ENCODE data around the gene SLC5A12.

SLC5A12 gene

GRCh38 chr11:26698224-26698623, 23.6 kb downstream of the SLC5A12 start:
- H3K4me3 ChIP-seq (ENCODE audit: low read depth, low read length): no peak overlapping the region
- TF ChIP-seq CTCF (IDR thresholded peaks at IDR 0.05; ENCODE audit: insufficient read depth, low read depth, low read length, missing control alignments): no peak
- DNase-seq (ENCODE audit: low read depth): no peak

GRCh38 chr11:26696330-26696729, 25.5 kb downstream of the SLC5A12 start:
- TF ChIP-seq CTCF (IDR thresholded peaks at IDR 0.05; ENCODE audit: insufficient read depth, low read depth, low read length, missing control alignments): no peak
- DNase-seq (ENCODE audit: low read depth): no peak
- H3K4me3 ChIP-seq (ENCODE audit: low read depth, low read length): no peak overlapping the region

GRCh38 chr11:26688701-26689100, 33.2 kb downstream of the SLC5A12 start:
- no peak overlapping the region for H3K4me3 ChIP-seq (ENCODE audit: low read depth, low read length)
- TF ChIP-seq CTCF (IDR thresholded peaks at IDR 0.05; ENCODE audit: insufficient read depth, low read depth, low read length, missing control alignments): no peak
- no peak for DNase-seq (ENCODE audit: low read depth)

DNA sequence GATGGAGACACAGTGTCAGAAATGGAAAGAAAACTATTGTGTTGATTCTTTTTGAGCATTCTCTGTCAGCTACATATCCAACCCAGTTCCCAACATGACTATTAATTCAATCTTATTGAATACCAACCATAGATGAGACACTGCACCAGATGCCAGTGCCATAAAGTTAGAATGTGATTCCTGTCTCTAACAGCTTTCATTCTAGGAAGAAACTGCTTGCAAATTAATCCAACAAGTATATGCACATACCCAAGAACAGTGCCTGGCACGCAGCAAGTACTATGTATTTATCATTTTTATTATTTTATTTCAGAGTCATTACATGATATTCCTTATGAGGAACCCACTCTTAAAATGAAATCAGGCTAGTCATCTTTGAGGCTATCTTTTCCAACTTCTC, 34.5 kb downstream of the SLC5A12 start:
- TF ChIP-seq CTCF (IDR thresholded peaks at IDR 0.05; ENCODE audit: insufficient read depth, low read depth, low read length, missing control alignments): no peak
- no peak for DNase-seq (ENCODE audit: low read depth)
- no peak overlapping the region for H3K4me3 ChIP-seq (ENCODE audit: low read depth, low read length)

DNA sequence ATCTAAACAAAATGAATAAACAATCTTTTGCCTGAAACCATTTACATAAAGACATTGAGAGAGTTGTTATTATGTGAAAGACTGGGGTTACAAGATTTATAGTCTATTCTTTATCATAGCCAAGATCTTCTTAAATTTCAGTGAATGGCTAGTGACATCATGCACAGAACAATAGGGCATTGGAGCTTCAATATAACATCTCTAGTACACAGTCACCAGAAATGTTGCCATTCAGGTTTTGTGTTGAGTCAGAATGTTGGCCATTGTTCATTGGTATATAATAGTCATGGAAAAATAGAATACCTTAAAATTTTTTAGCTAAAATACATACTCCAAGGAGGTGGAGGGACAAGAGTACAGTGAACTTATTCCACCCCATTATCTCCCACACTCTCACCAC, 44.3 kb downstream of the SLC5A12 start:
- no peak for DNase-seq (ENCODE audit: low read depth)
- no peak for TF ChIP-seq CTCF (IDR thresholded peaks at IDR 0.05; ENCODE audit: insufficient read depth, low read depth, low read length, missing control alignments)
- no peak overlapping the region for H3K4me3 ChIP-seq (ENCODE audit: low read depth, low read length)

DNA sequence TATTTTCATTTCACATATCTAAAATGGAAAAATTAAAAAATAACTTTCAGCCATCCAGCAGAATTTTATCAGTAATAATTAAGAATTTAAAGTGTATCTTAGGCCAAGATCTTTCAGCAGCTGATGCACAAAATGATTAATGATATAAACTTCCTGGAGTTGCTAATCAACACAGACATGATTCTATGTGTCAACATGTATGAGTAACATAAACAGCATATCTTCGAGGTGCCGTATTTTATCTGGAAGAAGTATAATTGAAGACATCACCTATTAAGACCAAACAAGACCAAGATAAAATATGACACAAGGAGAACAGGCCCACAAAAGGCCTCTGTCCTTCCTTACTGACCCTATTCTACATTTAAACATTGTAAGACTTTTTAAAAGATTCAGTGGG, 45.2 kb downstream of the SLC5A12 start:
- H3K4me3 ChIP-seq (ENCODE audit: low read depth, low read length): no peak overlapping the region
- no peak for DNase-seq (ENCODE audit: low read depth)
- no peak for TF ChIP-seq CTCF (IDR thresholded peaks at IDR 0.05; ENCODE audit: insufficient read depth, low read depth, low read length, missing control alignments)

- peak; percentile 6 for DNase-seq (ENCODE audit: low read depth)
- no peak for TF ChIP-seq CTCF (IDR thresholded peaks at IDR 0.05; ENCODE audit: insufficient read depth, low read depth, low read length, missing control alignments)
- no peak overlapping the region for H3K4me3 ChIP-seq (ENCODE audit: low read depth, low read length)
Observed at GRCh38 chr11:26675233-26675928, 46.5 kb downstream of the SLC5A12 start.
